Effector CD4-positive, alpha-beta T cell (primary cell): ENCODE data around the gene TBCA.

ENCODE experiments used
- DNase-seq: peaks from one replicate; pipeline ENCODE4 v3.0.0-alpha.2; 2020

The TBCA gene

GRCh38 chr5:77641963-77642737 lies 134.0 kb downstream of the TBCA start:
- no peak for DNase-seq

GRCh38 chr5:77641397-77641943 lies 134.7 kb downstream of the TBCA start:
- no peak for DNase-seq
